ENCODE data around the gene ACVR1.

The ACVR1 gene

GRCh38 chr2:157803952-157804351 lies 72.2 kb downstream of the ACVR1 start:
- H3K18ac ChIP-seq (ENCODE audit: low read length): no peak overlapping the region
- H3K4me2 ChIP-seq (ENCODE audit: low read length): no peak overlapping the region
- H2BK120ac ChIP-seq (ENCODE audit: insufficient read depth, low read length, poor library complexity): no peak overlapping the region
- DNase-seq: no peak
- no peak overlapping the region for H2AK5ac ChIP-seq (ENCODE audit: low read length)
- WGBS (ENCODE audit: extremely low coverage, insufficient coverage, insufficient read length): no CpG with 5 or more reads among the region's 3 CpGs
- H2BK12ac ChIP-seq (ENCODE audit: low read length): no peak overlapping the region
- no peak overlapping the region for H3K27ac ChIP-seq (ENCODE audit: low read depth, low read length)
- no peak overlapping the region for H4K91ac ChIP-seq (ENCODE audit: low read depth, low read length)
- H3K4ac ChIP-seq (ENCODE audit: low read depth, low read length): no peak overlapping the region
- no peaks in the 10 kb centered on the region for H3K27me3 ChIP-seq (ENCODE audit: insufficient read depth, low read length)
- H2AFZ ChIP-seq (ENCODE audit: insufficient read depth, low read length, poor library complexity): no peak overlapping the region
- no peak overlapping the region for H3K9ac ChIP-seq (ENCODE audit: low read length)
- H3K79me1 ChIP-seq (ENCODE audit: low read length): no peaks in the 10 kb centered on the region
- H3K23ac ChIP-seq (ENCODE audit: low read length): no peak overlapping the region
- H3K4me3 ChIP-seq (ENCODE audit: low read depth, low read length): no peak overlapping the region
- no peak overlapping the region for H4K12ac ChIP-seq (ENCODE audit: low read depth, low read length)
- H4K8ac ChIP-seq (ENCODE audit: low read depth, low read length): no peak overlapping the region
- no peak overlapping the region for H3K14ac ChIP-seq (ENCODE audit: low read length)
- H3K9me3 ChIP-seq (ENCODE audit: insufficient read depth, low read depth, low read length): no peaks in the 10 kb centered on the region
- H2BK5ac ChIP-seq (ENCODE audit: low read depth, low read length, poor library complexity): no peak overlapping the region
- H3K36me3 ChIP-seq (ENCODE audit: control insufficient read depth in 1 of 2, insufficient read depth in 2 of 2, low read length in 2 of 2): no peaks in the 10 kb centered on the region
- H3K79me2 ChIP-seq (ENCODE audit: control insufficient read depth, insufficient read depth, low read length, poor library complexity): no peaks in the 10 kb centered on the region
- H3K4me1 ChIP-seq (ENCODE audit: control insufficient read depth in 1 of 2, insufficient read depth in 2 of 2, low read length in 2 of 2): no peaks in the 10 kb centered on the region

GRCh38 chr2:157803476-157803875 lies 72.7 kb downstream of the ACVR1 start:
- no peak overlapping the region for H2AK5ac ChIP-seq (ENCODE audit: low read length)
- H2BK5ac ChIP-seq (ENCODE audit: low read depth, low read length, poor library complexity): no peak overlapping the region
- no CpG with 5 or more reads among the region's 4 CpGs for WGBS (ENCODE audit: extremely low coverage, insufficient coverage, insufficient read length)
- H3K4me3 ChIP-seq (ENCODE audit: low read depth, low read length): no peak overlapping the region
- H3K79me2 ChIP-seq (ENCODE audit: control insufficient read depth, insufficient read depth, low read length, poor library complexity): no peaks in the 10 kb centered on the region
- no peak overlapping the region for H4K8ac ChIP-seq (ENCODE audit: low read depth, low read length)
- H3K36me3 ChIP-seq (ENCODE audit: control insufficient read depth in 1 of 2, insufficient read depth in 2 of 2, low read length in 2 of 2): no peaks in the 10 kb centered on the region
- H3K4me2 ChIP-seq (ENCODE audit: low read length): no peak overlapping the region
- DNase-seq: no peak
- H3K4ac ChIP-seq (ENCODE audit: low read depth, low read length): no peak overlapping the region
- H3K27ac ChIP-seq (ENCODE audit: low read depth, low read length): no peak overlapping the region
- no peak overlapping the region for H2BK12ac ChIP-seq (ENCODE audit: low read length)
- H3K9me3 ChIP-seq (ENCODE audit: insufficient read depth, low read depth, low read length): no peaks in the 10 kb centered on the region
- no peak overlapping the region for H4K12ac ChIP-seq (ENCODE audit: low read depth, low read length)
- H4K91ac ChIP-seq (ENCODE audit: low read depth, low read length): no peak overlapping the region
- no peak overlapping the region for H3K18ac ChIP-seq (ENCODE audit: low read length)
- no peak overlapping the region for H2AFZ ChIP-seq (ENCODE audit: insufficient read depth, low read length, poor library complexity)
- no peaks in the 10 kb centered on the region for H3K27me3 ChIP-seq (ENCODE audit: insufficient read depth, low read length)
- H2BK120ac ChIP-seq (ENCODE audit: insufficient read depth, low read length, poor library complexity): no peak overlapping the region
- H3K79me1 ChIP-seq (ENCODE audit: low read length): no peaks in the 10 kb centered on the region
- no peak overlapping the region for H3K9ac ChIP-seq (ENCODE audit: low read length)
- H3K23ac ChIP-seq (ENCODE audit: low read length): no peak overlapping the region
- no peaks in the 10 kb centered on the region for H3K4me1 ChIP-seq (ENCODE audit: control insufficient read depth in 1 of 2, insufficient read depth in 2 of 2, low read length in 2 of 2)
- H3K14ac ChIP-seq (ENCODE audit: low read length): no peak overlapping the region

- Histone ChIP-seq H3K4ac (ENCODE audit: low read depth, low read length) (no peak overlapping the region), H3K79me2 (ENCODE audit: control insufficient read depth, insufficient read depth, low read length, poor library complexity) (no peaks in the 10 kb centered on the region), H3K18ac (ENCODE audit: low read length) (no peak overlapping the region), H3K79me1 (ENCODE audit: low read length) (no peaks in the 10 kb centered on the region), H3K4me3 (ENCODE audit: low read depth, low read length) (no peak overlapping the region), H2BK5ac (ENCODE audit: low read depth, low read length, poor library complexity) (no peak overlapping the region), H3K9ac (ENCODE audit: low read length) (no peak overlapping the region), H3K4me1 (ENCODE audit: control insufficient read depth in 1 of 2, insufficient read depth in 2 of 2, low read length in 2 of 2) (no peaks in the 10 kb centered on the region), H3K23ac (ENCODE audit: low read length) (no peak overlapping the region), H3K36me3 (ENCODE audit: control insufficient read depth in 1 of 2, insufficient read depth in 2 of 2, low read length in 2 of 2) (peaks cover under 1 to 2% of the 10 kb centered on the region in 2 experiments), H4K91ac (ENCODE audit: low read depth, low read length) (no peak overlapping the region), H2BK12ac (ENCODE audit: low read length) (no peak overlapping the region), H3K4me2 (ENCODE audit: low read length) (no peak overlapping the region), H4K8ac (ENCODE audit: low read depth, low read length) (no peak overlapping the region), H2AK5ac (ENCODE audit: low read length) (no peak overlapping the region), H2BK120ac (ENCODE audit: insufficient read depth, low read length, poor library complexity) (no peak overlapping the region), H3K9me3 (ENCODE audit: insufficient read depth, low read depth, low read length) (no peaks in the 10 kb centered on the region), H3K27ac (ENCODE audit: low read depth, low read length) (no peak overlapping the region), H3K27me3 (ENCODE audit: insufficient read depth, low read length) (no peaks in the 10 kb centered on the region), H3K14ac (ENCODE audit: low read length) (no peak overlapping the region), H2AFZ (ENCODE audit: insufficient read depth, low read length, poor library complexity) (no peak overlapping the region), H4K12ac (ENCODE audit: low read depth, low read length) (no peak overlapping the region)
- no peak for DNase-seq
- no CpG with 5 or more reads among the region's 5 CpGs for WGBS (ENCODE audit: extremely low coverage, insufficient coverage, insufficient read length)
Measured at GRCh38 chr2:157800838-157801495, 75.2 kb downstream of the ACVR1 start.

GRCh38 chr2:157793053-157793612 lies 83.0 kb downstream of the ACVR1 start:
- no peak overlapping the region for H2BK12ac ChIP-seq (ENCODE audit: low read length)
- H3K79me2 ChIP-seq (ENCODE audit: control insufficient read depth, insufficient read depth, low read length, poor library complexity): no peaks in the 10 kb centered on the region
- no peak overlapping the region for H3K4me2 ChIP-seq (ENCODE audit: low read length)
- H3K4me3 ChIP-seq (ENCODE audit: low read depth, low read length): no peak overlapping the region
- no peaks in the 10 kb centered on the region for H3K9me3 ChIP-seq (ENCODE audit: insufficient read depth, low read depth, low read length)
- peaks cover 4% of the 10 kb centered on the region in 2 experiments for H3K4me1 ChIP-seq (ENCODE audit: control insufficient read depth in 1 of 2, insufficient read depth in 2 of 2, low read length in 2 of 2)
- no peak overlapping the region for H4K8ac ChIP-seq (ENCODE audit: low read depth, low read length)
- no peak overlapping the region for H4K91ac ChIP-seq (ENCODE audit: low read depth, low read length)
- no peaks in the 10 kb centered on the region for H3K27me3 ChIP-seq (ENCODE audit: insufficient read depth, low read length)
- no peak overlapping the region for H2AK5ac ChIP-seq (ENCODE audit: low read length)
- H3K79me1 ChIP-seq (ENCODE audit: low read length): no peaks in the 10 kb centered on the region
- H3K9ac ChIP-seq (ENCODE audit: low read length): no peak overlapping the region
- DNase-seq: no peak
- H3K18ac ChIP-seq (ENCODE audit: low read length): no peak overlapping the region
- H2BK5ac ChIP-seq (ENCODE audit: low read depth, low read length, poor library complexity): no peak overlapping the region
- H2AFZ ChIP-seq (ENCODE audit: insufficient read depth, low read length, poor library complexity): no peak overlapping the region
- H3K23ac ChIP-seq (ENCODE audit: low read length): no peak overlapping the region
- H3K4ac ChIP-seq (ENCODE audit: low read depth, low read length): no peak overlapping the region
- H4K12ac ChIP-seq (ENCODE audit: low read depth, low read length): no peak overlapping the region
- H3K27ac ChIP-seq (ENCODE audit: low read depth, low read length): no peak overlapping the region
- H3K36me3 ChIP-seq (ENCODE audit: control insufficient read depth in 1 of 2, insufficient read depth in 2 of 2, low read length in 2 of 2): peaks cover 2 to 4% of the 10 kb centered on the region in 2 experiments
- H3K14ac ChIP-seq (ENCODE audit: low read length): no peak overlapping the region
- H2BK120ac ChIP-seq (ENCODE audit: insufficient read depth, low read length, poor library complexity): no peak overlapping the region
